K562 (cell line): ENCODE results near the gene RRAS. TPM values are rescaled to one million over a fixed set of nuclear protein-coding genes. Genes with fewer than 3 reads are reported as not detected.

Experiments used
- ARID2 ChIP-seq: fragments of 450-650 bp; IDR thresholded peaks from 2 replicates; pipeline ENCODE4 v1.6.1; 2017; ENCODE audit warnings: antibody characterized with exemption, mild to moderate bottlenecking
- CREB1 ChIP-seq, 2 experiments: sonication (generic) in 1 of 2; formaldehyde crosslinking in 1 of 2; IDR thresholded peaks; 2 replicates each; pipeline versions ENCODE4 v1.6.1 to v1.8.0; 2012 to 2022; ENCODE audit warnings: inconsistent platforms in 1 of 2, mild to moderate bottlenecking in 1 of 2, missing genetic modification reagents in 1 of 2, moderate library complexity in 1 of 2
- LARP7 ChIP-seq: fragments of 450-650 bp; IDR thresholded peaks from 2 replicates; pipeline ENCODE4 v1.6.1; 2016
- MTF1 ChIP-seq: fragments of 250-450 bp; sonication (Bioruptor Pico); IDR thresholded peaks from 2 replicates; pipeline ENCODE4 v1.9.0; 2021; ENCODE audit warnings: moderate library complexity, mild to moderate bottlenecking, inconsistent platforms, borderline replicate concordance
- RBFOX2 ChIP-seq: fragments of 200-400 bp; formaldehyde crosslinking; IDR thresholded peaks from 2 replicates; pipeline ENCODE4 v1.6.1; 2017; ENCODE audit warnings: low read depth, mild to moderate bottlenecking, low read length, moderate library complexity
- RBM14 ChIP-seq: fragments of 200-400 bp; formaldehyde crosslinking; IDR thresholded peaks from 2 replicates; pipeline ENCODE4 v1.6.1; 2018; ENCODE audit warnings: low read depth, mild to moderate bottlenecking, low read length, moderate library complexity, borderline replicate concordance; ENCODE audit not compliant: insufficient read depth
- RBM34 ChIP-seq: fragments of 200-400 bp; formaldehyde crosslinking; IDR thresholded peaks from 2 replicates; pipeline ENCODE4 v1.6.1; 2018; ENCODE audit warnings: low read length, borderline replicate concordance; ENCODE audit not compliant: insufficient read depth
- RFX1 ChIP-seq: fragments of 450-650 bp; IDR thresholded peaks from 2 replicates; pipeline ENCODE4 v1.6.1; 2016; ENCODE audit warnings: mild to moderate bottlenecking, moderate library complexity
- SFPQ ChIP-seq: fragments of 200-400 bp; formaldehyde crosslinking; IDR thresholded peaks from 2 replicates; pipeline ENCODE4 v1.6.1; 2017; ENCODE audit warnings: mild to moderate bottlenecking, low read depth, low read length, moderate library complexity
- SLC30A9 ChIP-seq: fragments of 250-450 bp; sonication (Bioruptor Pico); IDR thresholded peaks from 2 replicates; pipeline ENCODE4 v1.8.0; 2022; ENCODE audit warnings: mild to moderate bottlenecking, moderate library complexity
- TEAD1 ChIP-seq, 2 experiments: fragments of 450-650 bp in 1 of 2; sonication (generic) in 1 of 2; formaldehyde crosslinking; IDR thresholded peaks; 2 replicates each; pipeline versions ENCODE4 v1.4.0 to v1.8.0; 2020 to 2022; ENCODE audit warnings: mild to moderate bottlenecking in 2 of 2, missing genetic modification reagents in 1 of 2
- TEAD4 ChIP-seq, 2 experiments: sonication (generic) in 1 of 2; formaldehyde crosslinking in 1 of 2; IDR thresholded peaks; 2 replicates each; pipeline versions ENCODE4 v1.6.1 to v1.8.0; 2012 to 2022; ENCODE audit warnings: borderline replicate concordance in 1 of 2, inconsistent platforms in 1 of 2, low read length in 1 of 2, mild to moderate bottlenecking in 1 of 2, missing genetic modification reagents in 1 of 2
- YBX1 ChIP-seq: fragments of 450-650 bp; IDR thresholded peaks from 2 replicates; pipeline ENCODE4 v1.7.1; 2016; ENCODE audit warnings: mild to moderate bottlenecking
- ZNF311 ChIP-seq: fragments of 250-450 bp; sonication (Bioruptor Pico); IDR thresholded peaks from 2 replicates; pipeline ENCODE4 v1.4.0; 2020; ENCODE audit warnings: mild to moderate bottlenecking, moderate library complexity
- ZNF584 ChIP-seq: fragments of 200-800 bp; sonication (Bioruptor generic); IDR thresholded peaks from 2 replicates; pipeline ENCODE4 v1.6.1; 2016; ENCODE audit warnings: low read depth, mild to moderate bottlenecking, missing genetic modification characterization, missing compliant biosample characterization
- polyA plus RNA-seq, 8 experiments: library from polyadenylated mRNA; depleted of rRNA in 4 of 8; stranded (reverse) in 5 of 8; unstranded in 3 of 8; fragments of >200 nt; fragmentation: Nextera tagmentation in 2 of 8; fragmentation: Illumina TruSeq in 1 of 8; extraction: Ambion mirVana in 2 of 8; extraction: Trizol in 1 of 8; gene quantifications; 2 replicates each; pipeline versions ENCODE4 v1.2.1 to v1.2.3, GENCODE V29; 2011 to 2014; ENCODE audit warnings: inconsistent platforms in 1 of 8, missing spikeins in 1 of 8
- total RNA-seq, 7 experiments: library from RNA; depleted of rRNA in 6 of 7; stranded (reverse); fragments of >200 nt in 6 of 7; fragmentation: Illumina TruSeq in 2 of 7; extraction: Trizol in 2 of 7; gene quantifications; 2 replicates each; pipeline versions ENCODE4 v1.2.1 to v1.2.3, GENCODE V29; 2011 to 2021; ENCODE audit warnings: low replicate concordance in 1 of 7
- TF ChIP-seq, protein P1 (sequence below): fragments of 150-350 bp; IDR thresholded peaks from 2 replicates; pipeline ENCODE4 v1.6.1; 2014; ENCODE audit warnings: low read depth, mild to moderate bottlenecking, low read length, borderline replicate concordance
- TF ChIP-seq, protein P2 (sequence below): fragments of 450-650 bp; IDR thresholded peaks from 2 replicates; pipeline ENCODE4 v1.6.1; 2017; ENCODE audit warnings: mild to moderate bottlenecking, moderate library complexity
- TF ChIP-seq, protein P3 (sequence below): fragments of 450-650 bp; IDR thresholded peaks from 2 replicates; pipeline ENCODE4 v1.6.1; 2017; ENCODE audit warnings: antibody characterized with exemption

Gene RRAS
- total and polyA plus RNA-seq, 9 of the 15 experiments (the other 6 are each of a cell fraction or from before 2014, with no cell fraction given) = 0.70 to 17.3 (median 8.2) TPM

DNA sequence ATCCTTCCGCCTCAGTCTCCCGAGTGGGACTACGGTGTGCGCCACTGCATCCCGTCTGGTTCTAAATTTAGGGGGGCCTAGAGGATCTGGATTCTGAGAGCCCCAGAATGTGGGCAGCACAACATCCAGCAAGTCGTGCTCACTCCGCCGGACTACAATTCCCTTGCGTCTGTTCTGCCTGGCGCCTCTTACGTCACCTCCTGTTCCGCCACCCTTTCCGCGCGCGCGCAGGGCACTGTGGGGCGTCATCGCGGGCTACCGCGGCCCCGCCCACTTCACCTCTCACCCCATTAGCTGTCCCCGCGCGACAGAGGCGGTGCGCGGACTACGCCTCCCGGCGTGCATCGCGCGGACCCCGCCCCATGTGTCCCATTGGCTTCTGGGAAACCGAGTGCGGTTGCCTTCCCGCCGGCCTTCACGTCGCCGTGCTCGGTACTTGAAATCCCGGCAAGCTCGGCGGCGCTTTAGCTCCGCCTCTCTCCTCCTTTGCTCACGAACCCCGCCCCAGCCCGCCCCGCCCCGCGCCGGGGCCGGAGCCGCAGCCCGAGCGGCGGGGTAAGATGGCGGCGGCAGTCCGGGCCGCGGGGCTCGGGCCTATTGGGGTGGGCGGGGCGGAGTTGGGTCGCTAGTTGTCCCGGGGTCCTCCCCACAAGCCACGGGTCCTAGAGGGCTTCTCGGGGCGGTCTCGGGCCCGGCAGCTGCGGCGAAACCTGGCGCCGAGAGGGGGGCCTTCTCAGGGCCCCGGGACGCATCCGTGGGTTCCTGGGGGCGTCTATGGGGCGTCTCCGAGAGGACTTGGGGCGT, 1.9 kb upstream of the RRAS start, which contains the start of gene SCAF1 (continued):
- TF ChIP-seq, protein P1, sequence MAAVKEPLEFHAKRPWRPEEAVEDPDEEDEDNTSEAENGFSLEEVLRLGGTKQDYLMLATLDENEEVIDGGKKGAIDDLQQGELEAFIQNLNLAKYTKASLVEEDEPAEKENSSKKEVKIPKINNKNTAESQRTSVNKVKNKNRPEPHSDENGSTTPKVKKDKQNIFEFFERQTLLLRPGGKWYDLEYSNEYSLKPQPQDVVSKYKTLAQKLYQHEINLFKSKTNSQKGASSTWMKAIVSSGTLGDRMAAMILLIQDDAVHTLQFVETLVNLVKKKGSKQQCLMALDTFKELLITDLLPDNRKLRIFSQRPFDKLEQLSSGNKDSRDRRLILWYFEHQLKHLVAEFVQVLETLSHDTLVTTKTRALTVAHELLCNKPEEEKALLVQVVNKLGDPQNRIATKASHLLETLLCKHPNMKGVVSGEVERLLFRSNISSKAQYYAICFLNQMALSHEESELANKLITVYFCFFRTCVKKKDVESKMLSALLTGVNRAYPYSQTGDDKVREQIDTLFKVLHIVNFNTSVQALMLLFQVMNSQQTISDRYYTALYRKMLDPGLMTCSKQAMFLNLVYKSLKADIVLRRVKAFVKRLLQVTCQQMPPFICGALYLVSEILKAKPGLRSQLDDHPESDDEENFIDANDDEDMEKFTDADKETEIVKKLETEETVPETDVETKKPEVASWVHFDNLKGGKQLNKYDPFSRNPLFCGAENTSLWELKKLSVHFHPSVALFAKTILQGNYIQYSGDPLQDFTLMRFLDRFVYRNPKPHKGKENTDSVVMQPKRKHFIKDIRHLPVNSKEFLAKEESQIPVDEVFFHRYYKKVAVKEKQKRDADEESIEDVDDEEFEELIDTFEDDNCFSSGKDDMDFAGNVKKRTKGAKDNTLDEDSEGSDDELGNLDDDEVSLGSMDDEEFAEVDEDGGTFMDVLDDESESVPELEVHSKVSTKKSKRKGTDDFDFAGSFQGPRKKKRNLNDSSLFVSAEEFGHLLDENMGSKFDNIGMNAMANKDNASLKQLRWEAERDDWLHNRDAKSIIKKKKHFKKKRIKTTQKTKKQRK = no peak
- peak; percentile 92 for TF ChIP-seq RBFOX2
- TF ChIP-seq YBX1 = no peak
- no peak for TF ChIP-seq RFX1
- no peak for TF ChIP-seq SFPQ
- no peak for TF ChIP-seq RBM34
- TF ChIP-seq TEAD4 (IDR thresholded peaks at IDR 0.05; ENCODE audit: low read length) = no peak; the same call in 1 of the 2 replicates
- no peak for TF ChIP-seq TEAD4 (CRISPR knock-in tag; IDR thresholded peaks at IDR 0.05; ENCODE audit: borderline replicate concordance)
- TF ChIP-seq CREB1 (IDR thresholded peaks at IDR 0.05) = peak; percentile 96
- TF ChIP-seq CREB1 (CRISPR knock-in tag; IDR thresholded peaks at IDR 0.05) = peak; percentile 97
- no peak for TF ChIP-seq ZNF311 (CRISPR knock-in tag)
- TF ChIP-seq, protein P2, sequence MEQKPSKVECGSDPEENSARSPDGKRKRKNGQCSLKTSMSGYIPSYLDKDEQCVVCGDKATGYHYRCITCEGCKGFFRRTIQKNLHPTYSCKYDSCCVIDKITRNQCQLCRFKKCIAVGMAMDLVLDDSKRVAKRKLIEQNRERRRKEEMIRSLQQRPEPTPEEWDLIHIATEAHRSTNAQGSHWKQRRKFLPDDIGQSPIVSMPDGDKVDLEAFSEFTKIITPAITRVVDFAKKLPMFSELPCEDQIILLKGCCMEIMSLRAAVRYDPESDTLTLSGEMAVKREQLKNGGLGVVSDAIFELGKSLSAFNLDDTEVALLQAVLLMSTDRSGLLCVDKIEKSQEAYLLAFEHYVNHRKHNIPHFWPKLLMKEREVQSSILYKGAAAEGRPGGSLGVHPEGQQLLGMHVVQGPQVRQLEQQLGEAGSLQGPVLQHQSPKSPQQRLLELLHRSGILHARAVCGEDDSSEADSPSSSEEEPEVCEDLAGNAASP = no peak
- TF ChIP-seq MTF1 (CRISPR knock-in tag) = no peak
- no peak for TF ChIP-seq ARID2
- TF ChIP-seq SLC30A9 = no peak
- TF ChIP-seq ZNF584 (CRISPR knock-in tag) = peak; percentile 83; the same call in 1 of the 2 replicates
- no peak for TF ChIP-seq RBM14
- peak; percentile 37 to 78 for TF ChIP-seq TEAD1 (CRISPR knock-in tag; IDR thresholded peaks at IDR 0.05)
- TF ChIP-seq, protein P3, sequence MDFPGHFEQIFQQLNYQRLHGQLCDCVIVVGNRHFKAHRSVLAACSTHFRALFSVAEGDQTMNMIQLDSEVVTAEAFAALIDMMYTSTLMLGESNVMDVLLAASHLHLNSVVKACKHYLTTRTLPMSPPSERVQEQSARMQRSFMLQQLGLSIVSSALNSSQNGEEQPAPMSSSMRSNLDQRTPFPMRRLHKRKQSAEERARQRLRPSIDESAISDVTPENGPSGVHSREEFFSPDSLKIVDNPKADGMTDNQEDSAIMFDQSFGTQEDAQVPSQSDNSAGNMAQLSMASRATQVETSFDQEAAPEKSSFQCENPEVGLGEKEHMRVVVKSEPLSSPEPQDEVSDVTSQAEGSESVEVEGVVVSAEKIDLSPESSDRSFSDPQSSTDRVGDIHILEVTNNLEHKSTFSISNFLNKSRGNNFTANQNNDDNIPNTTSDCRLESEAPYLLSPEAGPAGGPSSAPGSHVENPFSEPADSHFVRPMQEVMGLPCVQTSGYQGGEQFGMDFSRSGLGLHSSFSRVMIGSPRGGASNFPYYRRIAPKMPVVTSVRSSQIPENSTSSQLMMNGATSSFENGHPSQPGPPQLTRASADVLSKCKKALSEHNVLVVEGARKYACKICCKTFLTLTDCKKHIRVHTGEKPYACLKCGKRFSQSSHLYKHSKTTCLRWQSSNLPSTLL = no peak
- TF ChIP-seq LARP7 = no peak
